TTC549 (cell line): ENCODE results near the gene PCDHGA8.
"Not testable (repeated sequence)": the region's sequence is repeated elsewhere in the genome, so short reads cannot be mapped to it uniquely, and the experiment has no call there.

Experiments used
- FAIRE-seq: peaks from 2 replicates; lab custom pipeline; 2012; peaks lifted over from hg19 to GRCh38; lab: Jason Lieb, UNC

PCDHGA8 gene

DNA sequence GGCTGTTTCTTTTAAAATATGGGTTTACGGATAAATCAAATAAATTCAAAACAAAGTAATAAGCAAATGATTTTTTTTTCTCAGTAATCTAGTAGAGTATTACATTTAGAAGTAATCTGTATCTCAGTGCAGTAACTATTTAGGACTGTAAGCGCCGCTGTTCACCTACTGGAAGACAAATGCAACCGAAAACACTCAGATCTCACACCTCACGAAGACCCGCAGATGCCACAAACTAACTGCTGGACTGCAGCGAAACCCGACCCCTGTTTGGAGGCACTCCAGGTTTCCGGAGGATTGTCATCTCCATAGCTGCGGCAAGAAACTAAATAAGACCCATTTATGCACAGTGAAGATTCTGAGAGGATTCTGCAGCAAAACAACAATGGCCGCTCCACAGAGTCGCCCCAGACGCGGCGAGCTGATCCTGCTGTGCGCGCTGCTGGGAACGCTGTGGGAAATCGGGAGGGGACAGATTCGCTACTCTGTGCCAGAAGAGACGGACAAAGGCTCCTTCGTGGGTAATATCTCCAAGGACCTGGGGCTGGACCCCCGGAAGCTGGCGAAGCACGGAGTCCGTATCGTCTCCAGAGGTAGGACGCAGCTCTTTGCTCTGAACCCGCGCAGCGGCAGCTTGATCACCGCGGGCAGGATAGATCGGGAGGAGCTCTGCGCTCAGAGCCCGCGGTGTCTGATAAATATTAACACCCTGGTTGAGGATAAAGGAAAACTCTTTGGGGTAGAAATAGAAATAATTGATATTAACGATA is at the start of gene PCDHGA8:
Gene PCDHGA8 (plus strand): TSS at position 205 of the 770 bp plus-strand sequence. CDS start 181 bp downstream, at position 386.
- no peak for FAIRE-seq

DNA sequence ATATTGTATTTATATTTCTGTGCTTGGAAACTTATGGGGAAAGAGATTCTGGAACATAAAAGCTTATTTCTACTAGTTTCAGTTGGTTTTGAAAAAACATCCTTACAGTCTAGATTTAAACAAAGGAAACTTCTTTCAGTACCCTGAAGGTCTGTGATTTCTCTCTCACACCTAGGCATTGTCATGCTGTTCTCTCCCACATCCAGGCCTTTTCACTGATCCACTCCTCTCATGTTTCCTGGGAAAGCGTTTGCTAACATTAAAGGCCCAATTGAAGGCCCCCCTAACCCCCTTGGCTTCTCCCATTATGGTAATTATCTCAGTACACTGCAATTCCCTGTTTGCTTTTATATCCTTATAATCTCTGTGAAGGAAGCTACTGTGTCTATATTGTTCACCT is 49.7 kb upstream of the PCDHGA8 start:
- FAIRE-seq: no peak

DNA sequence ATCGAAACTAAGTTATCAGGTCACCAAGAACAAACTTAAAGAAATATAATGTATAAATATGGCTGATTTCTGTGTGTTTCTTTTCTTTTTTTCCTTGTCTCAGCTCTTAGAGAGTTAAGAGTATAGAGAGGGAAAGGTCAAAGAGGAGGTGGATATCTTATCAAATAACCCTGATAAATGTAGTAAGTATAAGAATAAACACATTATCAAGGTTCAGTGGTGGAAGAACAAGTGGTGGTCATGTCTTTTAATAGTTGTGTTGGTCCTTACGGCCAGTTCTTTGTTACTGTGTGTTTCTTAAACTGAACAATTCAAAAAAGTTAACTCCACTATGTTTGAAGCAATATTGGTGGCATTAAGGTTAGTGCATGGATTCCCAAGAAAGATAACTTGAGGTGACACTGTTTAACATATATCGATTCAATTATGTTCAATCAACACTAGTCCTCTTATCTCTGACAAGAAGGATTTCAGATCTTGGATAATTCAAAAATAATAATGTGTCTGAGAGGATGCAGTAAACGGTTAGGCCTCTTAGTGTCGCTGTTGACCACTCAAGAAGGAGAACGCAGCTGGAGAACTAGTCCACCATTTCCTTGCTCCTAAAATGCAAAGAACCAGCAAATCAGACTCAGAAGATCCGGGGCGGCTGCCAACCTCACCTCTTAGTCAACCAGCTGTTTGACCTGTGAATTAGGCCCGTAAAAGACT is 49.0 kb upstream of the PCDHGA8 start, which contains the start of gene PCDHGA3:
Gene PCDHGA3 (plus strand): TSS at position 588 of the 711 bp plus-strand sequence. CDS start 205 bp downstream, outside the sequence.
- FAIRE-seq: no peak

DNA sequence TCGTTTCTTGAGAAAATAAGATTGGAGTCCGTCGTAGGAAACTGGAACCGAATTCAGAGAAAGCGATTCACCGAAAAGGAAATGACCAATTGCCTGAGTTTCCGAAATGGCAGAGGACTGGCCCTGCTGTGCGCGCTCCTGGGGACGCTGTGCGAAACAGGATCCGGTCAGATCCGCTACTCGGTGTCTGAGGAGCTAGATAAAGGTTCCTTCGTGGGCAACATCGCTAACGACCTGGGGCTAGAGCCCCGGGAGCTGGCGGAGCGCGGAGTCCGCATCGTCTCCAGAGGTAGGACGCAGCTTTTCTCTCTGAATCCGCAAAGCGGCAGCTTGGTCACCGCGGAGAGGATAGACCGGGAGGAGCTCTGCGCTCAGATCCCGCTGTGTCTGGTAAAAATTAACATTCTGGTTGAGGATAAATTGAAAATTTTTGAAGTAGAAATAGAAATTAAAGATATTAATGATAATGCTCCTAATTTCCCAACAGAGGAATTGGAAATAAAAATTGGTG is 48.4 kb upstream of the PCDHGA8 start:
- no peak for FAIRE-seq

DNA sequence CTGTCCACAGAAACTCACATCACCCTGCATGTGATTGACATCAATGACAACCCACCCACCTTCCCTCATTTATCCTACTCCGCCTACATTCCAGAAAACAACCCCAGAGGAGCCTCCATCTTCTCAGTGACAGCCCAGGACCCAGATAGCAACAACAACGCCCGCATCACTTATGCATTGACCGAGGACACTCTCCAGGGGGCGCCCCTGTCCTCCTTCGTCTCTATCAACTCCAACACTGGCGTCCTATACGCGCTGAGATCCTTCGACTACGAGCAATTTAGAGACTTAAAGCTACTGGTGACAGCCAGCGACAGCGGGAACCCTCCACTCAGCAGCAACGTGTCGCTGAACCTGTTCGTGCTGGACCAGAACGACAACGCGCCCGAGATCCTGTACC is 47.1 kb upstream of the PCDHGA8 start:
- no peak for FAIRE-seq

DNA sequence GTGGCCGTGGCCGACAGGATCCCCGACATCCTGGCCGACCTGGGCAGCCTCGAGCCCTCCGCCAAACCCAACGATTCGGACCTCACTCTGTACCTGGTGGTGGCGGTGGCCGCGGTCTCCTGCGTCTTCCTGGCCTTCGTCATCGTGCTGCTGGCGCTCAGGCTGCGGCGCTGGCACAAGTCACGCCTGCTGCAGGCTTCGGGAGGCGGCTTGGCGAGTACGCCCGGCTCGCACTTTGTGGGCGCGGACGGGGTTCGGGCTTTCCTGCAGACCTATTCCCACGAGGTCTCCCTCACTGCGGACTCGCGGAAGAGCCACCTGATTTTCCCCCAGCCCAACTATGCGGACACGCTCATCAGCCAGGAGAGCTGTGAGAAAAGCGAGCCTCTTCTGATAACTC is 46.4 kb upstream of the PCDHGA8 start:
- FAIRE-seq: not testable (repeated sequence)

DNA sequence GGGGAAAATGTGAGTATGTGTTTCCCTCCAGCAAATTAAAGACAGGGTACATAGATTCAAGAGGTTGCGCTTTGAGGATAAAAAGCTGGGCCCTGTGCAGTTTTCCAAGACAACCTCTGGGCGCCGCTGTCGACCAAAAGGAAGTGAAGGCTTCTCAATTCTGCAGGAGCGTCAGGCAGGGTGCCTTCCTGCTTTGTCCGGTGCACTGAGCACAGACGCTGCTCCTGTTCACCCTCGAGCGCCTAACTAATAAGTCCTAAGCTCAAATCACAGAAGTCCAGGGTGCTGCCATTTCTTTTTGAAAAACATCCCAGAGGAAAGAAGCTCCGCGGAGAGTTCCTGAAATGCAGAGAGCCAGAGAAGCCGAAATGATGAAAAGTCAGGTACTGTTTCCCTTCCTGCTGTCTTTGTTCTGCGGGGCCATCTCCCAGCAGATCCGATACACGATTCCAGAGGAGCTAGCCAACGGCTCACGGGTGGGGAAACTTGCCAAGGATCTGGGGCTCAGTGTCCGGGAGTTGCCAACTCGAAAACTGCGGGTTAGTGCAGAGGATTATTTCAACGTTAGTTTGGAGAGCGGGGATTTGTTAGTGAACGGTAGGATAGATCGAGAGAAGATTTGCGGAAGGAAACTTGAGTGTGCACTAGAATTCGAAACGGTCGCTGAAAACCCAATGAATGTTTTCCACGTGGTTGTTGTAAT is 42.4 kb upstream of the PCDHGA8 start, which contains the start of gene PCDHGB1:
Gene PCDHGB1 (plus strand): TSS at position 183 of the 703 bp plus-strand sequence. CDS start 162 bp downstream, at position 345.
- no peak for FAIRE-seq

DNA sequence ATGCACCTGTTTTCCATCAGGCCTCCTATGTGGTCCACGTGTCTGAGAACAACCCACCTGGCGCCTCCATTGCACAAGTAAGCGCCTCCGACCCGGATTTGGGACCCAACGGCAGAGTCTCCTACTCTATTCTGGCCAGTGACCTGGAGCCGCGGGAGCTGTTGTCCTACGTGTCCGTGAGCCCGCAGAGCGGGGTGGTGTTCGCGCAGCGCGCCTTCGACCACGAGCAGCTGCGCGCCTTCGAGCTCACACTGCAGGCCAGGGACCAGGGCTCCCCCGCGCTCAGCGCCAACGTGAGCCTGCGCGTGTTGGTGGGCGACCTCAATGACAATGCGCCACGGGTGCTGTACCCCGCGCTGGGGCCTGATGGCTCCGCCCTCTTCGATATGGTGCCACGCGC is 40.8 kb upstream of the PCDHGA8 start:
- no peak for FAIRE-seq

DNA sequence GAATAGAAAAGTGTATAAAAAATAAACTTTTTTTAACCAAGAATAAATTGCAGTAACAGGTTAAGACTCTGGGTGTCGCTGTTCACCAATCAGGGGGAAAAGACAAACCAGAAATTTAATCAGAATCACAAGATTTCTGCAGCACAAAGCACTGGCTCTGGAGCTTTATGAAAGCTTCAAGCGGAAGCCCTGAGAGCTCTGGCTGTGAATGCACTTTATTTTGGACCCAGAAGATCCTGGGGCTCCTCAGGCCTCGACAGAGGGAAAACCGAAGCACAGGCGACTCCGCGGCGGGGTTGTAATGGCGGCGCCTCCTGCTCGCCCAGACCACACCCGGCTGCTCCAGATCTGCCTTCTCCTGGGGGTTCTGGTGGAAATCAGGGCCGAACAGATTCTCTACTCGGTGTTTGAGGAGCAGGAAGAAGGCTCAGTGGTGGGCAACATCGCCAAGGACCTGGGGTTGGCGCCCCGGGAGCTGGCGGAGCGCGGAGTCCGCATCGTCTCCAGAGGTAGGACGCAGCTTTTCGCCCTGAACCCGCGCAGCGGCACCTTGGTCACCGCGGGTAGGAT is 37.4 kb upstream of the PCDHGA8 start, which contains the start of gene PCDHGA4:
Gene PCDHGA4 (plus strand): TSS at position 122 of the 570 bp plus-strand sequence. CDS start 87 bp downstream, at position 209.
- FAIRE-seq: no peak

DNA sequence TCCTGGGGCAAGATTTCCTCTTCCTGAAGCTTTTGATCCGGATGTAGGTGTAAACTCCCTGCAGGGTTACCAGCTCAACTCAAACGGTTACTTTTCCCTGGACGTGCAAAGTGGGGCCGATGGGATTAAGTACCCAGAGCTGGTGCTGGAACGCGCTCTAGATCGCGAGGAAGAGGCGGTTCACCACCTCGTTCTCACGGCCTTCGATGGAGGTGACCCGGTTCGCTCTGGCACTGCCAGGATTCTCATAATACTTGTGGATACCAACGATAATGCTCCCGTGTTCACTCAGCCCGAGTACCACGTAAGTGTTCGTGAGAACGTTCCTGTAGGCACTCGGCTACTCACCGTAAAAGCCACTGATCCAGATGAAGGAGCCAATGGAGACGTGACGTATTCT is 36.8 kb upstream of the PCDHGA8 start:
- no peak for FAIRE-seq

DNA sequence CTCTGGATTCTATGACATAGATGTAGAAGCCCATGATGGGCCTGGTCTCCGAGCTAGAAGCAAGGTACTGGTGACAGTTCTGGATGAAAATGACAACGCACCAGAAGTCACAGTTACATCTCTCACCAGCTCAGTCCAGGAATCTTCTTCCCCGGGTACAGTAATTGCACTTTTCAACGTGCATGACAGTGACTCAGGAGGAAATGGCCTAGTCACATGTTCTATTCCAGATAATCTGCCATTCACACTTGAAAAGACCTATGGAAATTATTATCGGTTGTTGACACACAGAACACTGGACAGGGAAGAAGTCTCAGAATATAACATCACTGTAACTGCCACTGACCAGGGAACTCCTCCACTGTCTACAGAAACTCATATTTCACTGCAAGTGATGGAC is 36.3 kb upstream of the PCDHGA8 start:
- no peak for FAIRE-seq

DNA sequence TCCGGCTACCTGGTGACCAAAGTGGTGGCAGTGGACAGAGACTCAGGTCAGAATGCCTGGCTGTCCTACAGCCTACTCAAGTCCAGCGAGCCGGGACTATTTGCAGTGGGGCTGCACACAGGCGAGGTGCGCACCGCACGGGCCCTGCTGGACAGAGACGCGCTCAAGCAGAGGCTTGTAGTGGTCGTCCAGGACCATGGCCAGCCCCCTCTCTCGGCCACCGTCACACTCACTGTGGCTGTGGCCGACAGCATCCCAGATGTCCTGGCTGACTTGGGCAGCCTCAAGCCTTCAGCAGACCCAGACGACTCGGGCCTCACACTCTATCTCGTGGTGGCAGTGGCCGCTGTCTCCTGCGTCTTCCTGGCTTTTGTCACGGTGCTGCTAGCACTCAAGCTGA is 35.5 kb upstream of the PCDHGA8 start:
- FAIRE-seq: no peak

DNA sequence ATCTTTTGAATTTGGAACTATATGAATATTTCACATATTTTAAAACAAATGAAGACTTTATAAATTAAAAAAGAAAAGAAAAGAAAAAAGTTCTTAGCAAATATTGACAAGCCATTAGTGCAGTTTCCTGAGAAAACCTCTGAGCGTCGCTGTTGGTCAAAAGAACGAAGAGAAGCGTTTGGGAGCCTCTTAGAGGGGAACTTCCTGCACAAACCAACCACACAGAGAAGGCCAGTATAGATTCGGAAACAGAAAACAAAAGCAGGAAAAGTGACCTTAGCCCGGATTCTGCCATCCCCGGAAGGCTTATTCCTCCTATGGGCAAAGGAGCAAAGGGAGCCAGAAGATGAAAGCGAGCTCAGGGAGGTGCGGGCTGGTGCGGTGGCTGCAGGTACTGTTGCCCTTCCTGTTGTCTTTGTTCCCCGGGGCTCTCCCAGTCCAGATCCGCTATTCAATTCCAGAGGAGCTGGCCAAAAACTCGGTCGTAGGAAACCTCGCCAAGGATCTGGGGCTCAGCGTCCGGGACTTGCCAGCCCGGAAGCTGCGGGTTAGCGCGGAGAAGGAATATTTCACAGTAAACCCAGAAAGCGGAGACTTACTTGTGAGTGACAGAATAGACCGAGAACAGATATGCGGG is 32.5 kb upstream of the PCDHGA8 start, which contains the start of gene PCDHGB2:
Gene PCDHGB2 (plus strand): TSS at position 205 of the 637 bp plus-strand sequence. CDS start 142 bp downstream, at position 347.
- FAIRE-seq: peak; percentile 11

DNA sequence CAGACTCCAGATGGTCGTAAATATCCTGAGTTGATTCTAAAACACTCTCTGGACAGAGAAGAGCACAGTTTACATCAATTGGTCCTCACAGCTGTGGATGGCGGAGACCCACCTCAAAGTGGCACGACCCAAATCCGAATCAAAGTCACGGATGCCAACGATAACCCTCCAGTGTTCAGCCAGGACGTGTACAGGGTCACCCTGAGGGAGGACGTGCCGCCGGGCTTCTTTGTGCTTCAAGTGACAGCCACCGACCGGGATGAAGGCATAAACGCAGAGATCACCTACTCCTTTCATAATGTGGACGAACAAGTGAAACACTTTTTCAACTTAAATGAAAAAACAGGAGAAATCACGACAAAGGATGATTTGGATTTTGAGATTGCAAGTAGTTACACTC is 31.7 kb upstream of the PCDHGA8 start:
- no peak for FAIRE-seq

DNA sequence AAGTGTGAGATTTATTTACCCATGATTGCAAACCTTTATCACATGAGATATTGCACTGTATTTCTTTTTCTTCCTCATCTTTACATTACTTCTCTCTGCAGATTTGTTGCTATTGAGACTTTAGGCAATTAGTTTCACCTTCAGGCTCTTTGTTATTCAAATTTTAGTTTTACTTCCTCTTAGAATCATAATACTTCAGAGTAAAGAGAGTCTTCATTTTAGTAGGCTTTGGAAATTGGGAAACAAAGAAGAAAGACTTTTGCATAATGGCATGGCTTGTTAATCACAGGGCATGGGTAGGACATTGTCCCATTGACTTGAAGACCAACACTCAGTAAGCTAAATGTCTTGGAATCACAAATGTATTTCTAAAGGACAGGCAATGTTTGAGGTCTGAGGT is 29.7 kb upstream of the PCDHGA8 start:
- FAIRE-seq: no peak

DNA sequence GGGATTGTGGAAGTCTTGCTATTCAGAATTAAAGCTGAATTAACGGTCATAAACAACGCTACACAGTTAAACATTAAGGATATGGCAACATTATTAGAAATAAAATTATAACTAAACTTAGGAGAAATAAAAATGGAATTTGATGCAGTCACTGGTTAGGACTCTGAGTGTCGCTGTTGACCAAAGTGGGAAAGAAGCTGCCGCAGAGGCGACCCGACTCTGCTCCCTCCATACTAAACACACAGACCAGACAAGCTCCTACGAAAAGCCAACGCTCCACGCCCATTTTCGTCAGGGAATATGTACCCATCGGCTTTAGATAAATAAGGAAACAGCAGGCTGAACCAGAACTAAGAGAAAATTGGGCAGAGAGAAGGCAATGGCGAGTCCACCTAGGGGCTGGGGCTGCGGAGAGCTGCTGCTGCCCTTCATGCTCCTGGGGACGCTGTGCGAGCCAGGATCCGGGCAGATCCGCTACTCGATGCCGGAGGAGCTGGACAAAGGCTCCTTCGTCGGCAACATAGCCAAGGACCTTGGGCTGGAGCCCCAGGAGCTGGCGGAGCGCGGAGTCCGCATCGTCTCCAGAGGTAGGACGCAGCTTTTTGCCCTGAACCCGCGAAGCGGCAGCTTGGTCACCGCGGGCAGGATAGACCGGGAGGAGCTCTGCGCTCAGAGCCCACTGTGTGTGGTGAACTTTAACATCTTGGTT is 28.3 kb upstream of the PCDHGA8 start, which contains the start of gene PCDHGA5:
Gene PCDHGA5 (plus strand): TSS at position 211 of the 709 bp plus-strand sequence. CDS start 169 bp downstream, at position 380.
- no peak for FAIRE-seq

DNA sequence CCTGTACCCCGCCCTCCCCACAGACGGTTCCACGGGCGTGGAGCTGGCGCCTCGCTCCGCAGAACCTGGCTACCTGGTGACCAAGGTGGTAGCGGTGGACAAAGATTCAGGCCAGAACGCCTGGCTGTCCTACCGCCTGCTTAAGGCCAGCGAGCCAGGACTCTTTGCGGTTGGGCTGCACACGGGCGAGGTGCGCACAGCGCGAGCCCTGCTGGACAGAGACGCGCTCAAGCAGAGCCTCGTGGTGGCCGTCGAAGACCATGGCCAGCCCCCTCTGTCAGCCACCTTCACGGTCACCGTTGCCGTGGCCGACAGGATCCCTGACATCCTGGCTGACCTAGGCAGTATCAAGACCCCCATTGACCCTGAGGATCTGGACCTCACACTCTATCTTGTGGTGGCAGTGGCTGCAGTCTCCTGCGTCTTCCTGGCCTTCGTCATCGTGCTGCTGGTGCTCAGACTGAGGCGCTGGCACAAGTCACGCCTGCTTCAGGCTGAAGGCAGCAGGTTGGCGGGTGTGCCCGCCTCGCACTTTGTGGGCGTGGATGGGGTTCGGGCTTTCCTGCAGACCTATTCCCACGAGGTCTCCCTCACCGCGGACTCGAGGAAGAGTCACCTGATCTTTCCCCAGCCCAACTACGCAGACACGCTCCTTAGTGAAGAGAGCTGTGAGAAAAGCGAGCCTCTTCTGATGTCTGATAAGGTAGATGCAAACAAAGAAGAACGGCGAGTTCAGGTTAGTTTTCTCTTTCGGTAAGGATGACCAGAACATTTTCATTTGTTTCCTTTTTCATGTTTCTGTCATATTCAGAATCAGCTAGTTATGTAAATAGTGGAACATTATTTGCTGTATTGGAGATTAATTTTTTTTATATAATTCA is 26.2 kb upstream of the PCDHGA8 start:
- FAIRE-seq: no peak

DNA sequence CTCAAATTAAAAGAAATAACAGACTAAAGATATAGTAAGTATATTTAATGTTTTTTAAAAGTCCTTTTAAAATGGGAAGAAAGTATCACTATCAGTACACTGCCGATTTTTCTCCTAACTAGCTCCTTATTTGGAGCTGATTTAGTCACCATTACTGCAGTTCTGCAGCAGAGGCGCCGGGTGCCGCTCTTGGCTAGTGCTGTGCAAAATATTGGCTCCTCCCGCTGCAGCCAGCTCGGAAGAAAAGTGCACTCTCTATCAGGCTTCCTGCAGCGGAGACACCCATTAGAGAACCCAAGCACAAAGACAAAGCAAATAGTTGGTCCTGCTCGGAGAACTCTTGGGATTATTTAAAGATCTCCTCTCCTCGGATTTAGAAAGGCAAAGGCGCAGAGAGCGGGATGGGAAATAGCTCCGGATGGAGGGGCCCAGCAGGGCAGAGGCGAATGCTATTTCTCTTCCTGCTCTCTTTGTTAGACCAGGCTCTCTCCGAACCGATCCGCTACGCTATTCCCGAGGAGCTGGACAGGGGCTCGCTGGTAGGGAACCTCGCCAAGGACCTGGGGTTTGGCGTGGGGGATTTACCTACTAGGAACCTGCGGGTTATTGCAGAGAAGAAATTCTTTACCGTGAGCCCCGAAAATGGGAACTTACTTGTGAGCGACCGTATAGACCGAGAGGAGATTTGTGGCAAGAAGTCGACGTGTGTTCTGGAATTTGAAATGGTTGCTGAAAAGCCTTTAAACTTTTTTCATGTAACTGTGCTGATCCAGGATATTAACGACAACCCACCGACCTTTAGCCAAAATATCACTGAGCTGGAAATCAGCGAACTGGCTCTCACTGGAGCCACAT is 22.2 kb upstream of the PCDHGA8 start, which contains the start of gene PCDHGB3:
Gene PCDHGB3 (plus strand): TSS at position 249 of the 855 bp plus-strand sequence. CDS start 153 bp downstream, at position 402.
- no peak for FAIRE-seq
